GM19099 (cell line): ENCODE results near the gene MAP2K5.
A peak's percentile ranks its signal among the peaks of the same experiment; 100 is the strongest.

ENCODE experiments used
- POLR2A ChIP-seq: IDR thresholded peaks from 3 replicates; pipeline ENCODE4 v1.6.1; 2011; ENCODE audit warnings: low read depth; ENCODE audit not compliant: insufficient read length; ENCODE audit errors: extremely low read depth

MAP2K5 gene

GRCh38 chr15:67542420-67543347 is at the start of gene MAP2K5:
Gene MAP2K5, plus strand, starts transcription at chr15:67542703. Its CDS starts 633 bp downstream, at chr15:67543336.
- peak; percentile 76 for TF ChIP-seq POLR2A

- TF ChIP-seq POLR2A: no peak
Observed at GRCh38 chr15:67495585-67495984, 46.9 kb upstream of the MAP2K5 start.

GRCh38 chr15:67501177-67501835 is 41.2 kb upstream of the MAP2K5 start:
- no peak for TF ChIP-seq POLR2A

GRCh38 chr15:67501836-67502461 is 40.6 kb upstream of the MAP2K5 start:
- no peak for TF ChIP-seq POLR2A

- no peak for TF ChIP-seq POLR2A
Observed at GRCh38 chr15:67504056-67504455, 38.4 kb upstream of the MAP2K5 start.

- TF ChIP-seq POLR2A: no peak
Observed at GRCh38 chr15:67504796-67505195, 37.7 kb upstream of the MAP2K5 start.

- TF ChIP-seq POLR2A: no peak
Observed at GRCh38 chr15:67505675-67506572, 36.6 kb upstream of the MAP2K5 start.

GRCh38 chr15:67506775-67507747 is 35.4 kb upstream of the MAP2K5 start:
- no peak for TF ChIP-seq POLR2A

- no peak for TF ChIP-seq POLR2A
Observed at GRCh38 chr15:67508407-67508806, 34.1 kb upstream of the MAP2K5 start.

- no peak for TF ChIP-seq POLR2A
Observed at GRCh38 chr15:67509918-67510317, 32.6 kb upstream of the MAP2K5 start.

- TF ChIP-seq POLR2A: no peak
Observed at GRCh38 chr15:67510597-67511190, 31.8 kb upstream of the MAP2K5 start.

- no peak for TF ChIP-seq POLR2A
Observed at GRCh38 chr15:67511606-67512005, 30.9 kb upstream of the MAP2K5 start.

GRCh38 chr15:67512140-67512539 is 30.4 kb upstream of the MAP2K5 start:
- TF ChIP-seq POLR2A: no peak
